Right lobe of liver (tissue), 6 donors: ENCODE data around the gene C19orf85. TPM values are rescaled to one million over a fixed set of nuclear protein-coding genes. Genes with fewer than 3 reads are reported as not detected.

Source experiments
- ATAC-seq, 4 donors: fragments of 200-7000 bp; cut with Tn5 transposase; one replicate each; pipeline ENCODE4 v1.9.1; 2020; ENCODE audit warnings: mild to moderate bottlenecking in 4 of 4, moderate library complexity in 4 of 4
- DNase-seq, 3 donors: peaks; one replicate each; pipeline ENCODE4 v3.0.0-alpha.2; 2020
- H3K27ac ChIP-seq, 3 donors: fragments of 200-600 bp; one replicate each; pipeline ENCODE4 v1.8.0; 2022
- H3K27me3 ChIP-seq, 2 donors: fragments of 200-600 bp; one replicate each; pipeline ENCODE4 v1.8.0; 2022
- H3K36me3 ChIP-seq, 4 donors: fragments of 200-600 bp; sonication (generic) in 1 of 4; one replicate each; pipeline versions ENCODE4 v1.5.1 to v1.8.0; 2017 to 2022; ENCODE audit warnings: control low read depth in 1 of 4
- H3K4me1 ChIP-seq, 4 donors: fragments of 200-600 bp; sonication (generic) in 1 of 4; one replicate each; pipeline versions ENCODE4 v1.5.1 to v1.8.0; 2017 to 2022; ENCODE audit warnings: control low read depth in 1 of 4
- H3K4me3 ChIP-seq, 3 donors: fragments of 200-600 bp; one replicate each; pipeline ENCODE4 v1.8.0; 2022
- H3K9me3 ChIP-seq, 4 donors: fragments of 200-600 bp; sonication (generic) in 1 of 4; one replicate each; pipeline versions ENCODE4 v1.5.1 to v1.8.0; 2017 to 2022; ENCODE audit warnings: control low read depth in 1 of 4
- POLR2A ChIP-seq: fragments of 450-650 bp; IDR thresholded peaks from one replicate; pipeline ENCODE4 v1.6.1; 2017; ENCODE audit warnings: antibody characterized with exemption, mild to moderate bottlenecking
- WGBS: methylation state at CpG from one replicate; pipeline ENCODE4 v1.1.6; 2018; ENCODE audit warnings: low coverage, low lambda C conversion rate; ENCODE audit not compliant: insufficient coverage; ENCODE audit errors: missing lambda C conversion rate; 5-methylcytosine and 5-hydroxymethylcytosine counted together
- intact Hi-C, 2 donors: fragments of 100-400 bp; cut with DNase I; formaldehyde crosslinking; loops; one replicate each; pipeline versions ENCODE4 v1.11.2 to v1.14.1; 2022
- total RNA-seq, 6 experiments: library from RNA; depleted of rRNA in 2 of 6; stranded (reverse); fragments of >200 nt in 2 of 6; fragmentation: NEBNext Ultra II Directional in 3 of 6; extraction: Animal tissue kit (Norgen Biotek cat#: 25700) in 3 of 6; gene quantifications; one replicate each; pipeline versions ENCODE4 v1.1.0 to v1.2.4, GENCODE V29; 2016 to 2023
- TF ChIP-seq, protein P1 (sequence below), 4 donors: fragments of 200-600 bp in 3 of 4; fragments of 450-650 bp in 1 of 4; IDR thresholded peaks; one replicate each; pipeline versions ENCODE4 v1.5.1 to v1.8.0; 2016 to 2022; ENCODE audit warnings: antibody characterized with exemption in 4 of 4, mild to moderate bottlenecking in 2 of 4
- donor health status: DM: no; HTN: yes; CAD: no.
- donor health status: DM: no; HTN: no; CAD: no.
- donor health status: DM: no; HTN: no; CAD: no.
- donor health status: DM: no; HTN: yes; CAD: no.
- donor health status: DM: no; HTN: yes; CAD: no.

C19orf85 gene
- total RNA-seq, 6 experiments from 2014 or later = not detected

DNA sequence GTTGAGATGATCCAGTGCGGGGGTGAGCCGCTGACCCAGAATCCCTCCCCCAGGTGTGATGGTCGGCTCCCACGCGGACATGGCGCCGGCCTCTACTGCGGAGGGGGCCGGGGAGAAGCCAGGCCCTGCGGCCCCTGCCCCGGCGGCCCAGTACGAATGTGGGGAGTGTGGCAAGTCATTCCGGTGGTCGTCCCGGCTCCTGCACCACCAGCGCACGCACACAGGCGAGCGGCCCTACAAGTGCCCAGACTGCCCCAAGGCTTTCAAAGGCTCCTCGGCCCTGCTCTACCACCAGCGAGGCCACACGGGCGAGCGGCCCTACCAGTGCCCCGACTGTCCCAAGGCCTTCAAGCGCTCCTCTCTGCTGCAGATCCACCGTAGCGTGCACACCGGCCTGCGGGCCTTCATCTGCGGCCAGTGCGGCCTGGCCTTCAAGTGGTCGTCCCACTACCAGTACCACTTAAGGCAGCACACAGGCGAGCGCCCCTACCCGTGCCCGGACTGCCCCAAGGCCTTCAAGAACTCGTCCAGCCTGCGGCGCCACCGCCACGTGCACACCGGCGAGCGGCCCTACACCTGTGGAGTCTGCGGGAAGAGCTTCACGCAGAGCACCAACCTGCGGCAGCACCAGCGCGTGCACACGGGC lies 16.7 kb upstream of the C19orf85 start:
- WGBS = 60% methylated on average over 1 of the region's 52 CpGs
- Histone ChIP-seq H3K27me3 (no peaks in the 10 kb centered on the region), H3K4me3 (no peak overlapping the region), H3K27ac (no peak overlapping the region), H3K9me3 (no peaks in the 10 kb centered on the region), H3K36me3 (peaks cover 0 to 6% (median 1%) of the 10 kb centered on the region in 4 donors), H3K4me1 (peaks cover 0 to 14% (median 4%) of the 10 kb centered on the region in 4 donors)
- no peak for DNase-seq
- no peak for ATAC-seq
- no peak for TF ChIP-seq POLR2A
- TF ChIP-seq, protein P1, sequence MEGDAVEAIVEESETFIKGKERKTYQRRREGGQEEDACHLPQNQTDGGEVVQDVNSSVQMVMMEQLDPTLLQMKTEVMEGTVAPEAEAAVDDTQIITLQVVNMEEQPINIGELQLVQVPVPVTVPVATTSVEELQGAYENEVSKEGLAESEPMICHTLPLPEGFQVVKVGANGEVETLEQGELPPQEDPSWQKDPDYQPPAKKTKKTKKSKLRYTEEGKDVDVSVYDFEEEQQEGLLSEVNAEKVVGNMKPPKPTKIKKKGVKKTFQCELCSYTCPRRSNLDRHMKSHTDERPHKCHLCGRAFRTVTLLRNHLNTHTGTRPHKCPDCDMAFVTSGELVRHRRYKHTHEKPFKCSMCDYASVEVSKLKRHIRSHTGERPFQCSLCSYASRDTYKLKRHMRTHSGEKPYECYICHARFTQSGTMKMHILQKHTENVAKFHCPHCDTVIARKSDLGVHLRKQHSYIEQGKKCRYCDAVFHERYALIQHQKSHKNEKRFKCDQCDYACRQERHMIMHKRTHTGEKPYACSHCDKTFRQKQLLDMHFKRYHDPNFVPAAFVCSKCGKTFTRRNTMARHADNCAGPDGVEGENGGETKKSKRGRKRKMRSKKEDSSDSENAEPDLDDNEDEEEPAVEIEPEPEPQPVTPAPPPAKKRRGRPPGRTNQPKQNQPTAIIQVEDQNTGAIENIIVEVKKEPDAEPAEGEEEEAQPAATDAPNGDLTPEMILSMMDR (IDR thresholded peaks at IDR 0.05) = no peak
- intact Hi-C loops = no loop called here

DNA sequence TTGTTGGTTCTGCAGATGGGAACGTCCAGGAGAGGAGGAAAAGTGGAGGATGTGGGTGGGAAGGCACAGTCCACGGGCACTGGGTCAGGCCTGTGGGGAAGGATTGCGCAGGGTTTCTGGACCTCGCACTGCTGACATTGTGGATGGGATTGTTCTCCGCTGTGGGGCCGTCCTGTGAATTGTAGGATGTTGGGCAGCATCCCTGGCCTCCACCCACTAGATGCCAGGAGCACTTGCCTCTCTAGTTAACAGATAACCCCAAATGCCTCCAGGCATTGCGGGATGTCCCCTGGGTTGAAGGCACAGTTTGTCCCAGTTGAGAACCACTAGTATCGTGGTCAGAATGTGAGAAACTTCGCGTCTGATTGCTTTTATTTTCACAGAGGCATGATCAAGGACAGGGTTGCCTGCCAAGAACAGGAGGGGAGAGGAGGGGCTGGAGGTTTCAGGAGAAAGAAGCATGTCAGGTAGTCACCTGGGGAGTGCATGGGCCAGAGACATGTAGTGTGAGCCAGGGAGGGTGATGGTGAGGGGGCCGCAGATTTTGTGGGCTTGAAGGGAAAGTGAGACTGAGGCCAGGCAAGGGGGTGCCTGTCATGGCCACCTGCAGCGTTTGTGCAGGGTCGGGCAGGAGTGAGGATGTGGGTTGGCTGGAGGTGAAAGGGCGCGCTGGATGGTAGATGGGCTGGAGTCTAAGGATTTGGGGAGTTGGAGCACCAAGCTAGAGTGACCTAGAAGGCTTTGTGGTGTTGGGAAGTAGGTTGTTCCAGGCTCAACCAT lies 15.1 kb upstream of the C19orf85 start:
- TF ChIP-seq POLR2A = no peak
- TF ChIP-seq, protein P1 (IDR thresholded peaks at IDR 0.05) = no peak
- ATAC-seq = no peak
- H3K9me3 ChIP-seq = no peaks in the 10 kb centered on the region
- 36% methylated on average over 11 of the region's 15 CpGs for WGBS
- no peak overlapping the region for H3K4me3 ChIP-seq
- peaks cover 0 to 17% (median 6%) of the 10 kb centered on the region in 4 donors for H3K4me1 ChIP-seq
- no peak for DNase-seq
- intact Hi-C loops = no loop called here
- no peaks in the 10 kb centered on the region for H3K27me3 ChIP-seq
- peaks cover 0 to 6% (median 1%) of the 10 kb centered on the region in 4 donors for H3K36me3 ChIP-seq
- no peak overlapping the region for H3K27ac ChIP-seq

DNA sequence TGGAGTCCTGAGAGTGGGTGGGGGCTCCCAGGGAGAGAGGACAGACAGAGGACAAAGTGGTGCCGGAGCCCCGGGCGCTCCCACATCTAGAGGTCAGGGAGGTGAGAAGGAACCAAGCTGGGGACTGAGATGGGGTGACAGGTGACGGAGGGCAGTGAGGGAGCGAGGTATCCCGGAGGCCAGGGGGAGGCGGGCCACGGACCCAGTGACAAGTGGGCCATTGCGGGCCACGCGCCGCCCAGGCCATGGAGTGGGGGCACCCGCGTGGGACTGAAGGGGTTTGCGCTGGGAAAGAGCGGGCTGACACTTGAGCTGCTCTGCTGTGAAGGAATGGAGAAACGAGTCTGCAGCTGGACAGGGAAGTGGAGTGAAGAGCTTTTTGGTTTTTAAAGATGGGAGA lies 14.5 kb upstream of the C19orf85 start:
- TF ChIP-seq, protein P1 (IDR thresholded peaks at IDR 0.05) = no peak
- TF ChIP-seq POLR2A = no peak
- intact Hi-C loops = no loop called here
- H3K27me3 ChIP-seq = no peaks in the 10 kb centered on the region
- no peaks in the 10 kb centered on the region for H3K9me3 ChIP-seq
- WGBS = 89% methylated on average over 14 of the region's 17 CpGs
- no peak for DNase-seq
- peaks cover 0 to 6% (median 1%) of the 10 kb centered on the region in 4 donors for H3K36me3 ChIP-seq
- peaks cover 0 to 17% (median 4%) of the 10 kb centered on the region in 4 donors for H3K4me1 ChIP-seq
- no peak for ATAC-seq
- H3K27ac ChIP-seq = no peak overlapping the region
- H3K4me3 ChIP-seq = no peak overlapping the region

GRCh38 chr19:55478364-55478763 lies 13.8 kb upstream of the C19orf85 start:
- intact Hi-C loops = no loop called here
- no peak for DNase-seq
- 100% methylated on average over 4 of the region's 12 CpGs for WGBS
- Histone ChIP-seq H3K36me3 (peaks cover 0 to 6% (median 0%) of the 10 kb centered on the region in 4 donors), H3K4me1 (peaks cover 0 to 17% (median 4%) of the 10 kb centered on the region in 4 donors), H3K27me3 (no peaks in the 10 kb centered on the region), H3K9me3 (no peaks in the 10 kb centered on the region), H3K4me3 (no peak overlapping the region), H3K27ac (no peak overlapping the region)
- ATAC-seq = no peak
- TF ChIP-seq, protein P1 (IDR thresholded peaks at IDR 0.05) = no peak
- no peak for TF ChIP-seq POLR2A
